ENCODE measurements around the gene MON1A.

MON1A gene

GRCh38 chr3:49882166-49882565, 47.4 kb downstream of the MON1A start:
- DNase-seq = no peak

- no peak for DNase-seq
Observed at GRCh38 chr3:49880581-49881315, 48.9 kb downstream of the MON1A start.

- no peak for DNase-seq
Observed at GRCh38 chr3:49879721-49880120, 49.9 kb downstream of the MON1A start.

- DNase-seq = no peak
Observed at GRCh38 chr3:49878686-49879085, 50.9 kb downstream of the MON1A start.

GRCh38 chr3:49877716-49878115, 51.9 kb downstream of the MON1A start:
- DNase-seq = no peak

DNA sequence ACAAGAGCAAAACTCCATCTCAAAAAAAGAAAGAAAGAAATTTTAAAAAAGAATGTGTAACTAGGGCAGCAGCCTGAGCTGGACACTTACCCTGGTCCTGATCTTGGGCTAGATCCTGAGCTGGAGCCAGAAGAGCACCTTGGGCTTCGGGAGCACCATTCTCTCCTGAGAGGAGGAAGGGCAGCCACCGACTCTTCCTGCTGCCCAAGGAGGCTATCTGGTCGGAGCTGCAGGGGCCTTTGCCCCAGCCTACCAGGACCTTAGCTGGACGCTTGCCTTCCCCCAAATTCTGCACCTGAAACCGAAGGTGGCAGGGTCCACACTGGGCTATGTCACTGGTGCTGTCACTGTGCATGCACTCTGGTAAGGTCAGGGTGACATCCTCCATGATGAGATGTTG, 53.0 kb downstream of the MON1A start:
- DNase-seq = no peak

GRCh38 chr3:49873623-49874022, 56.0 kb downstream of the MON1A start:
- DNase-seq = no peak

DNA sequence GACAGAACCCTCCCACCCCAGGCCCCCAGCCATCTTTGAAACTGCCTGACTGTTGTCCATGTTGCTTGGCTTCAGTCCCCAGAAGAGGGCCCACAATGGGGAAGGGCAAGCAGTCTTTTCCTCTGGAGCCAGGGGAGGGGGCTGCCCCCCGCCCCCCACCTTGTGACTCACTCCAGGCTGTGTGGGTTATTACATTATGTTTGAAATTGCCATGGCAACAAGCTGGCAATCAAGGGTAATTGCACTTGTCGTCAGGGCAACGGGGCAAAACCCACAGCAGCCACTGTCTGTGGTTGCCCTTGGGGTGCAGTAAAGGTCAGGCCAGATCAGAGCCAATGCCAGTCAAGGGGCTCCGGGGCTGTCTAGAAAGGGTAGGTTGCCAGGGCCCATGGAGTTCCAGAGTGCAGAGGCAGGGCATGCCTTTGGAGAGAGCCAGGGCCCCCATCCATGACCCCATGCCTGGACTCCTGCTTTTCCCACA, 56.8 kb downstream of the MON1A start:
- DNase-seq = no peak

GRCh38 chr3:49871531-49872153, 58.0 kb downstream of the MON1A start:
- DNase-seq = no peak

DNA sequence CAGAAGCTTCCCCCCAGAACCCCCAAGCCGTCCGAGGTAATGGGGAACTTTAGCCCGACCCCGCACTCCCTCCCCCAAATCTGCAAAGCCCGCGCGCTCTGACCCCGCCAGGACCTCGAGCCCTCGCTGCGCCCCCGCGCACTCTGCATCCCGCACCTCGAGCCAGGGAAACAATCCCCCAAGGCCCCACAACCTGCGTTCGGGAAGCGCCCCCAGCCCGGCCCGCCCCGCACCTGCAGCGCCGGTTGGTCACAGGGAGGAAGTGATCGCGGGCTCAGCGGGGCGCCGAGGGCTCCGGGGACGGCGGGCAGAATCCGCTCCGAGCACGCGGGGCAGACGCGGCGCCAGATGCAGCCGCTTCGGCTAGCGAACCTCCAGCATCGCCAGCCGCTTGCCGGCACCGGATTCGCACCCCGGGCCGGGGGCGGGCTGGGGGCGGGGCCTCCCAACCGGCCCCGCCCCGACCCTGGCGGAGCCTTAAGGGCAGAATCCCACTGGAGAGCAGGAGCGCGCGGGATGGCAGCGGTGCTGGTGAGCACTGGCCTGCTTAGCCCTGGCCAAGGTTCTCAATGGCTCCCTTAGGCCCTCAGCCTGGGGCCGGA, 60.0 kb downstream of the MON1A start, which contains the start of gene CAMKV:
Gene CAMKV, minus strand, starts transcription at position 382 of the 602 bp plus-strand sequence. CDS start 7,518 bp downstream, outside the sequence.
- no peak for DNase-seq

GRCh38 chr3:49868862-49869466, 60.6 kb downstream of the MON1A start:
- DNase-seq = no peak

GRCh38 chr3:49867871-49868321, 61.7 kb downstream of the MON1A start:
- DNase-seq = no peak

DNA sequence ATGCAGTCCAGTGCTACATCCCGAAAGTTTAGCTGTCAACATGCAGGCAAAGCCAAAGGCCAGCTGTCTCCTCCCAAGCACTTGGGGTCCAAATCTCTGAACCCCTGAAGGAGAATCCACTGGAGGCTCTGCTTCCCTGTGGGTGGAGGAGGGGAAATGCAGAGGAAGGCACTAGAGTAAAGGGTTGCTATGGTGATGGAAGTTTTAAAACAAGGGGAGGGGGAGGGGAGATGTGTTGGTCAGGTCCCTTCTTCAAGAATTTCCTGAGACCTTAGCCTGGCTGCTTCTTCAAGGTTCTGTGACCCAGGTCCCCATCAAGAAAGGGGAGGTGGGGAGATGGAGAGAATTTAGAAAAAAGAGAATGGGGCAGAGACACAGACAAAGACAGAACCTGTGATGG, 62.2 kb downstream of the MON1A start:
- no peak for DNase-seq

DNA sequence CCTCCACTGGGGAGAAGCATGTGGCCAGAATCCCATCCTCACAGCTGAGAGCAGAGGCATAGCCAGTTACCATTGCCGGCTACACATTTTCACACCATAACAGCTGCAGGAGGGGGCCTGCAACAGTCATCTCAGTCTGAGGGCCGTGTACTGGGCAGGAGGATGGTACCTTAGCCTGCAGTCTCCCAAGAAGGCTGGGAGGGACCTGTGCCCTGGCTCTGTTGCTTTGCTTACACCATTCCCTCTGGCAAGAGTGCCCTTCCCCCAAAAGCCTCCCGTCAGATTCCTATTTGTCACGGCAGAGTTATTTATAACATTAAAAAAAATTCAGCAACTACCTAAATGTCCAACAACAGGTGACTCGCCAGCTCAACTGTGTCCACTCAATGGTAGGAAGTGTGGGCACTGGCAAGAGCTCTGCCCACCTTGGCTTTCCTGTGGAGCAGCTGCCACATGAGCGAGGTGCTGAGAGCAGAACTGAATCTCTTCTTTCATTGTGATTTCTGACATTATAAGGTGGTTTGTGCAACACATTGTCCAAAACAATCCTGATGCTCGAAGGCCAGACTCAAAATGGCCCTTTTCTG, 64.3 kb downstream of the MON1A start:
- DNase-seq = no peak

DNA sequence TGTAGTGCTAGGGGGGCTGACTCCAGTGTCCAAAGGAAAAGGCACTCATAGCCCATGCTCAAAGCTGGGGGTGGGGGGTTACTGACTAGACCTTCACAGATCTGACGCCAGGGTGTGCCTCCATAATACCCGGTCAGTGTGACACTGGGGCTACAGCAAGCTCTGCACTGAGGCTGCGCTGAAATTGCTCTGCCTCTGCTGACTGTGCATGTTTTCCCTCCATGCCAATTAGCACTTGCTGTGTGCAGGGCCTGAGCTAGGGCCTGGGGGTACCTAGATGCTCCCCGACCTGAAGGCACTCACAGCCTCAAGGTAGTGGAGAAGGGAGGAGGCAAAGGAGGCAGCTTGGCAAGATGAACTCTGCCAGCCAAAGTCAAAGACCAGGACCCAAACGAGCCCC, 65.1 kb downstream of the MON1A start:
- DNase-seq = no peak

- peak; percentile 35 for DNase-seq
Observed at GRCh38 chr3:49859576-49860305, 69.9 kb downstream of the MON1A start.

All from DMS79 treated with DMSO at 0.1 percent for 48 hours (cell line).